HCT116 (cell line): ENCODE measurements around the gene PNMA3. TPM values are rescaled to one million over a fixed set of nuclear protein-coding genes. Genes with fewer than 3 reads are reported as not detected.

Experiments used
- ATAC-seq: fragments of 200-7000 bp; cut with Tn5 transposase; 2 replicates; pipeline ENCODE4 v1.9.1; 2020; ENCODE audit warnings: mild to moderate bottlenecking, moderate library complexity
- BruUV-seq: library from RNA; stranded (reverse); fragments of 400-500 nt; replicated peaks from 2 replicates; lab custom pipeline; 2021; lab: Mats Ljungman, UMichigan
- CTCF ChIA-PET: fragments of 300-600 bp; sonication (Branson Sonifier 250); formaldehyde crosslinking; loops from one replicate; lab custom pipeline; 2021; ENCODE audit warnings: antibody characterized with exemption; lab: Charles Lee
- POLR2A ChIA-PET: fragments of 300-600, 350-600 bp; sonication (Branson Sonifier 250); formaldehyde crosslinking; loops from one replicate; lab custom pipeline; 2021; ENCODE audit warnings: antibody characterized with exemption; lab: Charles Lee
- RAD21 ChIA-PET, 2 experiments: fragments of 300-600 bp; sonication (Branson Sonifier 250); formaldehyde crosslinking; loops; one replicate each; lab custom pipeline; 2023; ENCODE audit warnings: low total read pairs in 2 of 2; ENCODE audit not compliant: uncharacterized antibody in 2 of 2, unreplicated experiment in 2 of 2, low non-redundant PET in 1 of 2; lab: Charles Lee
- DNase-seq: peaks from one replicate; pipeline ENCODE4 v3.0.0-alpha.2; 2010; ENCODE audit warnings: low read depth, low spot score
- H2AFZ ChIP-seq: fragments of 200-600 bp; shearing (Covaris generic), sonication (generic); 2 replicates; pipeline ENCODE4 v1.6.1; 2017; ENCODE audit warnings: low read depth, mixed run types, mixed read lengths, antibody characterized with exemption, low read length; ENCODE audit not compliant: poor library complexity, severe bottlenecking
- H3K27ac ChIP-seq: 2 replicates; pipeline ENCODE4 v1.5.1; 2012; ENCODE audit warnings: low read depth, low read length
- H3K27me3 ChIP-seq: fragments of 200-600 bp; sonication (generic); 2 replicates; pipeline ENCODE4 v1.6.1; 2016; ENCODE audit warnings: mixed run types, low read length, mixed read lengths; ENCODE audit not compliant: insufficient read depth
- H3K36me3 ChIP-seq, 2 experiments: fragments of 200-500 bp in 1 of 2; fragments of 200-600 bp in 1 of 2; sonication (Bioruptor generic) in 1 of 2; sonication (generic) in 1 of 2; 2 replicates each; pipeline versions ENCODE4 v1.5.1 to v1.6.1; 2014 to 2016; ENCODE audit warnings: low read length in 2 of 2, inconsistent platforms in 1 of 2, mixed read lengths in 1 of 2, mixed run types in 1 of 2; ENCODE audit not compliant: insufficient read depth in 2 of 2, control insufficient read depth in 1 of 2
- H3K4me1 ChIP-seq, 2 experiments: fragments of 200-600 bp in 1 of 2; sonication (generic) in 1 of 2; 2 replicates each; pipeline versions ENCODE4 v1.5.1 to v1.6.1; 2012 to 2017; ENCODE audit warnings: low read length in 2 of 2, inconsistent platforms in 1 of 2, mild to moderate bottlenecking in 1 of 2, mixed read lengths in 1 of 2, mixed run types in 1 of 2, moderate library complexity in 1 of 2; ENCODE audit not compliant: insufficient read depth in 2 of 2, control insufficient read depth in 1 of 2
- H3K4me2 ChIP-seq: fragments of 200-600 bp; sonication (generic); 2 replicates; pipeline ENCODE4 v1.6.1; 2017; ENCODE audit warnings: mixed run types, low read length, mixed read lengths
- H3K4me3 ChIP-seq, 2 experiments: fragments of 200-600 bp in 1 of 2; sonication (generic) in 1 of 2; replicated peaks in 1 of 2; 2 replicates each; pipeline ENCODE4 v1.5.1; 2011 to 2016; ENCODE audit warnings: low read length in 2 of 2, control low read depth in 1 of 2, low read depth in 1 of 2, mild to moderate bottlenecking in 1 of 2, mixed read lengths in 1 of 2, mixed run types in 1 of 2
- H3K79me2 ChIP-seq: fragments of 200-600 bp; sonication (generic); 2 replicates; pipeline ENCODE4 v1.6.1; 2017; ENCODE audit warnings: mild to moderate bottlenecking, mixed run types, low read length, moderate library complexity, mixed read lengths; ENCODE audit not compliant: insufficient read depth
- H3K9ac ChIP-seq: fragments of 200-600 bp; sonication (generic); 2 replicates; pipeline ENCODE4 v1.6.1; 2016; ENCODE audit warnings: low read length, mixed read lengths
- H3K9me2 ChIP-seq: fragments of 200-600 bp; sonication (generic), shearing (Covaris generic); 2 replicates; pipeline ENCODE4 v1.6.1; 2017; ENCODE audit warnings: mixed run types, mild to moderate bottlenecking, moderate library complexity; ENCODE audit not compliant: insufficient read depth
- H3K9me3 ChIP-seq, 2 experiments: fragments of 200-500 bp in 1 of 2; fragments of 200-600 bp in 1 of 2; sonication (Bioruptor generic) in 1 of 2; sonication (generic) in 1 of 2; 2 replicates each; pipeline ENCODE4 v1.6.1; 2014 to 2017; ENCODE audit warnings: low read length in 2 of 2, mixed read lengths in 2 of 2, inconsistent platforms in 1 of 2, low read depth in 1 of 2, mild to moderate bottlenecking in 1 of 2, mixed run types in 1 of 2, moderate library complexity in 1 of 2; ENCODE audit not compliant: control insufficient read depth in 1 of 2, insufficient read depth in 1 of 2
- H4K20me1 ChIP-seq: fragments of 200-600 bp; sonication (generic), shearing (Covaris generic); 2 replicates; pipeline ENCODE4 v1.6.1; 2017; ENCODE audit warnings: mixed run types, mild to moderate bottlenecking, moderate library complexity; ENCODE audit not compliant: insufficient read depth
- CBX3 ChIP-seq: IDR thresholded peaks from 2 replicates; pipeline ENCODE4 v1.6.1; 2012; ENCODE audit warnings: low read depth
- CEBPB ChIP-seq: IDR thresholded peaks from 2 replicates; pipeline ENCODE4 v1.6.1; 2012; ENCODE audit warnings: low read depth
- CTCF ChIP-seq, 3 experiments: fragments of 200-600 bp in 1 of 3; sonication (generic) in 1 of 3; IDR thresholded peaks in 2 of 3; conservative IDR thresholded peaks in 1 of 3; 2 replicates each; pipeline ENCODE4 v1.5.1; 2012 to 2017; ENCODE audit warnings: low read depth in 2 of 3, low read length in 2 of 3, antibody characterized with exemption in 1 of 3, borderline replicate concordance in 1 of 3, control low read depth in 1 of 3, mild to moderate bottlenecking in 1 of 3, mixed read lengths in 1 of 3, mixed run types in 1 of 3, moderate library complexity in 1 of 3; ENCODE audit not compliant: insufficient read depth in 1 of 3
- EZH2 ChIP-seq: fragments of 200-600 bp; sonication (generic); IDR thresholded peaks from 2 replicates; pipeline ENCODE4 v1.6.1; 2017; ENCODE audit warnings: antibody characterized with exemption, mixed run types
- EZH2phosphoT487 ChIP-seq: fragments of 200-600 bp; IDR thresholded peaks from 2 replicates; pipeline ENCODE4 v1.6.1; 2018; ENCODE audit warnings: antibody characterized with exemption, borderline replicate concordance
- JUND ChIP-seq: IDR thresholded peaks from 2 replicates; pipeline ENCODE4 v1.6.1; 2012
- MAX ChIP-seq: IDR thresholded peaks from 2 replicates; pipeline ENCODE4 v1.6.1; 2012
- REST ChIP-seq: IDR thresholded peaks from 2 replicates; pipeline ENCODE4 v1.6.1; 2012; ENCODE audit warnings: low read depth
- SP1 ChIP-seq: IDR thresholded peaks from 2 replicates; pipeline ENCODE4 v1.6.1; 2012; ENCODE audit warnings: low read depth
- intact Hi-C: fragments of 100-400 bp; cut with micrococcal nuclease; formaldehyde crosslinking; loops from 2 replicates; pipeline ENCODE4 v1.10.0; 2022
- total RNA-seq: library from RNA; stranded (reverse); gene quantifications from one replicate; pipeline ENCODE4 v1.2.1, GENCODE V29; 2021; ENCODE audit not compliant: unreplicated experiment

Gene PNMA3
- total RNA-seq, 1 experiment from 2014 or later, result not detected

- BruUV-seq, result no TSS peak
- Histone ChIP-seq H3K9me3 (no peaks in the 10 kb centered on the region), H3K9ac (no peak overlapping the region), H3K36me3 (no peaks in the 10 kb centered on the region), H3K27ac (no peak overlapping the region), H3K4me3 (no peak overlapping the region), H4K20me1 (no peaks in the 10 kb centered on the region), H3K4me1 (peaks cover 0 to 4% of the 10 kb centered on the region in 2 experiments; a peak in 1 of 4 replicates), H3K4me2 (no peak overlapping the region), H3K79me2 (no peaks in the 10 kb centered on the region), H2AFZ (no peak overlapping the region), H3K27me3 (no peaks in the 10 kb centered on the region), H3K9me2 (no peaks in the 10 kb centered on the region)
- ChIA-PET POLR2A (no interaction called here), CTCF (interaction anchor here (1.2 kb wide), 1 partner anchor 88 kb away, joined by 4 read pairs; no protein-coding TSS in a partner anchor), RAD21 (no interaction called here)
- DNase-seq (no peak), ATAC-seq (no peak)
- TF ChIP-seq REST (no peak), EZH2phosphoT487 (no peak), CBX3 (no peak), JUND (no peak), SP1 (no peak), CTCF (IDR thresholded peaks at IDR 0.05 in 2 of 3, conservative IDR thresholded peaks at IDR 0.05 in 1 of 3; ENCODE audit: borderline replicate concordance in 1 of 3, insufficient read depth in 1 of 3, low read depth in 2 of 3, low read length in 2 of 3) (no peak), MAX (no peak), EZH2 (no peak), CEBPB (no peak)
- intact Hi-C loops, result loop anchor here (10.0 kb wide), 2 partner anchors 475 to 635 kb away; no protein-coding TSS in a partner anchor
These were observed 26.4 kb upstream of the PNMA3 start for GRCh38 chrX:153029875-153030274.
